Measurements from ENCODE around the gene PCDH9.

The PCDH9 gene

DNA sequence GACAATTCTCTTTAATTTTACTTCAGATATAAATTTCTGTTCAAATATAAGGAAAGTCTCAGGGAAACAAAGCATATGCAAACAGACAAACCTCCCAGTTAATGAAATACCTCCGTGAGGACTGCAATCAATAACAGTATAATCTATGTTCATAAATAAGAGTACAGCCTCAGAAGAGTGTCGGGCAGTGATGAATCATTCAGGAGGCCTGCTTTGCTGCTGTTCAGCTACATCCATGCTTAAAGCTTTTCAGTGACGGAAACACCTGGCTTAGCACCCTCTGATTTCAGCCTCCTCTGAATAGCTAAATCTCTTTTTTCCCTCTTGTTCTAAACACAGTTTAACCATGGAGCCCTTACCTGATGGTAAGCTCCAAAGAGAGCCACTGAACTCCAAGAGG, 69.0 kb downstream of the PCDH9 start:
- no peak overlapping the region for H3K4me3 ChIP-seq (ENCODE audit: low read depth, low read length)
- ChIA-PET POLR2A (no interaction called here), CTCF (interaction anchor here (0.7 kb wide), 1 partner anchor 74 kb away, joined by 3 read pairs; no protein-coding TSS in a partner anchor)
- DNase-seq (ENCODE audit: low read depth, low spot score) = no peak
- TF ChIP-seq, protein P1, sequence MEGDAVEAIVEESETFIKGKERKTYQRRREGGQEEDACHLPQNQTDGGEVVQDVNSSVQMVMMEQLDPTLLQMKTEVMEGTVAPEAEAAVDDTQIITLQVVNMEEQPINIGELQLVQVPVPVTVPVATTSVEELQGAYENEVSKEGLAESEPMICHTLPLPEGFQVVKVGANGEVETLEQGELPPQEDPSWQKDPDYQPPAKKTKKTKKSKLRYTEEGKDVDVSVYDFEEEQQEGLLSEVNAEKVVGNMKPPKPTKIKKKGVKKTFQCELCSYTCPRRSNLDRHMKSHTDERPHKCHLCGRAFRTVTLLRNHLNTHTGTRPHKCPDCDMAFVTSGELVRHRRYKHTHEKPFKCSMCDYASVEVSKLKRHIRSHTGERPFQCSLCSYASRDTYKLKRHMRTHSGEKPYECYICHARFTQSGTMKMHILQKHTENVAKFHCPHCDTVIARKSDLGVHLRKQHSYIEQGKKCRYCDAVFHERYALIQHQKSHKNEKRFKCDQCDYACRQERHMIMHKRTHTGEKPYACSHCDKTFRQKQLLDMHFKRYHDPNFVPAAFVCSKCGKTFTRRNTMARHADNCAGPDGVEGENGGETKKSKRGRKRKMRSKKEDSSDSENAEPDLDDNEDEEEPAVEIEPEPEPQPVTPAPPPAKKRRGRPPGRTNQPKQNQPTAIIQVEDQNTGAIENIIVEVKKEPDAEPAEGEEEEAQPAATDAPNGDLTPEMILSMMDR (IDR thresholded peaks at IDR 0.05; ENCODE audit: insufficient read depth, low read length, missing control alignments) = no peak

DNA sequence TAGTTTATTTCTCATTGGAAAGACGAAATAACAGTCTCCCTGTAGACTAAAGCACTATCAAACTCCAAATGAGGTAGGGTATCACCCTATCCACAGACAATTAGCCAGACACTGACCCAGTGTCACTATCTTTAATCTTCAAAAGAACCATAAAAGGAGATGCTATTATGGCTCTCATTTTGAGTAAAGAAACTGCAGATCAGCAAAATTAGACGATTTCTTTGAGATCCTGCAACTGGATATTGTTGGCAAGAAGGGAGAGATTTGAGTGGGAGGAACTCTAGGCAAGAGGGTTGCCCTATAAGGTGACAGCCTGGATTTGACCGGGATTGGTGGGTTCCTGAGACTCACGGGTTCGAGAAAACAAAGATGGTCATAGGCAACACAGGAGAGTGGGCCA, 71.2 kb downstream of the PCDH9 start:
- ChIA-PET POLR2A (no interaction called here), CTCF (no interaction called here)
- TF ChIP-seq, protein P1 (IDR thresholded peaks at IDR 0.05; ENCODE audit: insufficient read depth, low read length, missing control alignments) = no peak
- DNase-seq (ENCODE audit: low read depth, low spot score) = no peak
- no peak overlapping the region for H3K4me3 ChIP-seq (ENCODE audit: low read depth, low read length)

DNA sequence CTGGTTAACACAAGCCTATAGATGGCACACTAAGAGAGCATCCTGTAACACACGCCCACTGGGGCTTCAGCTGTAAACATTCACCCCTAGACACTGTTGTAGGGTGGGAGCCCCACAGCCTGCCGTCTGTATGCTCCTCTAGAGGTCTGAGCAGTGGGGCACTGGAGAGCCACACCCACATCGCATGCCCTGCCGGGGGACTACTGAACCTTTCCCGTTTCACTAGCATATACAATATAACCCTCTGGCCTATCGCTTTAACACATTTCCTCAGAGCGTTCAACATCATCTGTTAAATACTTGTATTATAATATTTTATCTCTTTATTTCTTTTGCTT, 73.4 kb downstream of the PCDH9 start:
- ChIA-PET POLR2A (no interaction called here), CTCF (no interaction called here)
- DNase-seq (ENCODE audit: low read depth, low spot score) = no peak
- H3K4me3 ChIP-seq (ENCODE audit: low read depth, low read length) = no peak overlapping the region
- TF ChIP-seq, protein P1 (IDR thresholded peaks at IDR 0.05; ENCODE audit: insufficient read depth, low read length, missing control alignments) = no peak

DNA sequence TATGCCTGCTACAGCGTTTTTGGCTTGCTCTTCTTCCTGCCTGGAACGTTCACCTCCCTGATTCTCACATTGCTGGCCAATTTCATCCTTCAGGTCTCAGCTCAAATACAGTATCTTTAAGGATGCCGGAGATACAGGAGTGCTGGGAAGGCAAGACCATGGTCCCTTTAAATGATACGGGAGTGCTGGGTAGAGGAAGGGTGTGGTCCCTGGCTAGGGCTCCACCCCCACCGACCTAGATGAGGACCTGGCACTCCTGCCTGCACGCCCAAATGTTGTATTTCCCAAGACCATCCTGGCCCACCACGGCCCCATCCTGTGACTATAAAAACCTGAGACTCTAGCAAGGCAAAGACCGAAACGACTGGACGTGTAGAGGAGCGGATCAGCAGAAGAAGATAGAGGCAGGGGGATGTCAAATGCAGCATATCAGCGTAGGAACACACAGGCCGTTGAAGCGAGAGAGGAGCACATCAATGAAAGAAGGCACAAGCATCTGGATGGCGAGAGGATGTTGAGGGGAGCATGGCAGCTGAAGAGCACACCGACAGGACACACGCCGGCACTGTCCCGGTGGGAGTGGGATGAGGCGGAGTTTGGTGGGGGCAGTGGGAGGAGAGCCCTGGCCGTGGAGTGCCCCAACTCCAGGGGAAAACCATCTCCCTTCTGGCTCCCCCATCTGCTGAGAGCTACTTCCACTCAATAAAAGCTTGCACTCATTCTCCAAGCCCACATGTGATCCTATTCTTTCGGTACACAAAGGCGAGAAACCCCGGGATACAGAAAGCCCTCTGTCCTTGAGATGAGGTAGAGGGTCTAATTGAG, 74.0 kb downstream of the PCDH9 start:
- DNase-seq (ENCODE audit: low read depth, low spot score) = no peak
- H3K4me3 ChIP-seq (ENCODE audit: low read depth, low read length) = no peak overlapping the region
- CTCF ChIA-PET = interaction anchor here (0.6 kb wide), 1 partner anchor 1523 kb away, joined by 3 read pairs; no protein-coding TSS in a partner anchor
- POLR2A ChIA-PET = no interaction called here
- TF ChIP-seq, protein P1 (IDR thresholded peaks at IDR 0.05; ENCODE audit: insufficient read depth, low read length, missing control alignments) = no peak

DNA sequence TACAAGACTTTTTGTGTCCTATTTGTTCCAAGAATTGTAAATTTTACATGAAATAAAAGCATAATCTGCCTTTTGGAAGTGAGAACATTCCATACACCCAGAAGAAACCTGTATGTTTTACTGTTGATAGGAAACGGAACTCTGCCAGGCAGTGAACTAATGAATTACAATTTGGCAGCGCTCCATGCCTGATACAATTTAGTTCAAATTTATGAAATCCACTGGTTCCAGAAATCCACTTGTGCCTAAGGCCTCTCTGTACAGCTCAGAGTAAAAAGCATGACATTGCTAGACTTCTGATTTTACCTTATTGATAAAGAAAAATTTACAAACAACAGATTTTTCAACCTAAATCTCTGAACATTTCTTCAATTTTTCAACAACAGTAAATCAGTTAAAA, 78.1 kb downstream of the PCDH9 start:
- H3K4me3 ChIP-seq (ENCODE audit: low read depth, low read length) = no peak overlapping the region
- TF ChIP-seq, protein P1 (IDR thresholded peaks at IDR 0.05; ENCODE audit: insufficient read depth, low read length, missing control alignments) = no peak
- no peak for DNase-seq (ENCODE audit: low read depth, low spot score)
- POLR2A ChIA-PET = no interaction called here
- CTCF ChIA-PET = no interaction called here

DNA sequence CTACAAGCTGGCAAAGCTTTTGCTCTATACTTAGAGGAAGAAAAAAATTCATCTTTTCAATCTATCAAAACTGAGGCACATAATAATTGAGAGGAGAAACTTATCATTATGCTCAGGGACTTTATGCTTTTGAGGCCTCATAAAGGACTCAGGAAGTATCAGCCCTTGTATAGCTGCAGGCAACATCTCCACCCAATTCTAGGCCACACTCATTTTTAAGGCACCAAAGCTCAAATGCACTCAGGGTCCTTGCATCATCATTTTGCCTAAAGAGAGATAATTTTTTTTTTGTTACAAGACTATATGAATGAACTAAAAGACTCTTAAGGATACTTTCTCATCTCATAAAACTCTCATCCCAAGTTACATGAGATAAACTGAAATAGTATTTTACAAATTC, 78.5 kb downstream of the PCDH9 start:
- no peak for DNase-seq (ENCODE audit: low read depth, low spot score)
- no peak overlapping the region for H3K4me3 ChIP-seq (ENCODE audit: low read depth, low read length)
- CTCF ChIA-PET = no interaction called here
- POLR2A ChIA-PET = no interaction called here
- TF ChIP-seq, protein P1 (IDR thresholded peaks at IDR 0.05; ENCODE audit: insufficient read depth, low read length, missing control alignments) = no peak
